HEK293T (cell line): ENCODE measurements around the gene NXN.

ENCODE experiments used
- CTCF ChIA-PET: fragments of 350-600 bp; formaldehyde crosslinking; extraction: SDS; loops from one replicate; lab custom pipeline; 2021; ENCODE audit warnings: antibody characterized with exemption, inconsistent platforms; lab: Yijun Ruan, JAX
- POLR2A ChIA-PET: fragments of 350-600 bp; formaldehyde crosslinking; extraction: SDS; loops from one replicate; lab custom pipeline; 2020; ENCODE audit warnings: antibody characterized with exemption, inconsistent platforms; lab: Yijun Ruan, JAX
- DNase-seq: peaks from one replicate; pipeline ENCODE4 v3.0.0; 2012; ENCODE audit warnings: mixed read lengths; ENCODE audit errors: extremely low spot score
- ARNT ChIP-seq: fragments of 450-650 bp; IDR thresholded peaks from 2 replicates; pipeline ENCODE4 v1.6.1; 2017; ENCODE audit warnings: mild to moderate bottlenecking
- BHLHE40 ChIP-seq: fragments of 450-650 bp; IDR thresholded peaks from 2 replicates; pipeline ENCODE4 v1.6.1; 2016; ENCODE audit warnings: mild to moderate bottlenecking, moderate library complexity, borderline replicate concordance
- CTBP1 ChIP-seq: fragments of 450-650 bp; IDR thresholded peaks from 2 replicates; pipeline ENCODE4 v1.6.1; 2016; ENCODE audit warnings: borderline replicate concordance
- ELF4 ChIP-seq: fragments of 450-650 bp; IDR thresholded peaks from 2 replicates; pipeline ENCODE4 v1.6.1; 2017; ENCODE audit warnings: antibody characterized with exemption
- FOXA1 ChIP-seq: fragments of 450-650 bp; IDR thresholded peaks from 2 replicates; pipeline ENCODE4 v1.6.1; 2016; ENCODE audit warnings: mild to moderate bottlenecking
- FOXK2 ChIP-seq: fragments of 450-650 bp; IDR thresholded peaks from 2 replicates; pipeline ENCODE4 v1.6.1; 2016; ENCODE audit warnings: mild to moderate bottlenecking
- FOXM1 ChIP-seq: fragments of 450-650 bp; IDR thresholded peaks from 2 replicates; pipeline ENCODE4 v1.6.1; 2017; ENCODE audit warnings: mild to moderate bottlenecking, borderline replicate concordance
- HDGF ChIP-seq: fragments of 450-650 bp; IDR thresholded peaks from 2 replicates; pipeline ENCODE4 v1.6.1; 2017; ENCODE audit warnings: antibody characterized with exemption, borderline replicate concordance
- L3MBTL2 ChIP-seq: fragments of 450-650 bp; conservative IDR thresholded peaks from 2 replicates; pipeline ENCODE4 v1.6.1; 2016; ENCODE audit warnings: mild to moderate bottlenecking
- LEF1 ChIP-seq: fragments of 450-650 bp; IDR thresholded peaks from 2 replicates; pipeline ENCODE4 v1.6.1; 2017; ENCODE audit warnings: mild to moderate bottlenecking, borderline replicate concordance
- NFRKB ChIP-seq: fragments of 450-650 bp; IDR thresholded peaks from 2 replicates; pipeline ENCODE4 v1.6.1; 2016; ENCODE audit warnings: mild to moderate bottlenecking, moderate library complexity
- PKNOX1 ChIP-seq: fragments of 450-650 bp; IDR thresholded peaks from 2 replicates; pipeline ENCODE4 v1.6.1; 2016
- SP1 ChIP-seq: fragments of 450-650 bp; IDR thresholded peaks from 2 replicates; pipeline ENCODE4 v1.6.1; 2017
- SUZ12 ChIP-seq: fragments of 450-650 bp; IDR thresholded peaks from 2 replicates; pipeline ENCODE4 v1.6.1; 2016; ENCODE audit warnings: mild to moderate bottlenecking
- TARDBP ChIP-seq: fragments of 450-650 bp; IDR thresholded peaks from 2 replicates; pipeline ENCODE4 v1.6.1; 2016
- ZNF384 ChIP-seq: fragments of 450-650 bp; IDR thresholded peaks from 2 replicates; pipeline ENCODE4 v1.6.1; 2016

Gene NXN

GRCh38 chr17:901191-901950 lies 78.2 kb downstream of the NXN start:
- DNase-seq: no peak
- ChIA-PET POLR2A (interaction anchor here (0.6 kb wide), 1 partner anchor 32 kb away, joined by 3 read pairs; no protein-coding TSS in a partner anchor), CTCF (interaction anchor here (0.6 kb wide), 1 partner anchor 22 kb away, joined by 4 read pairs; no protein-coding TSS in a partner anchor)
- TF ChIP-seq SP1: no peak
- no peak for TF ChIP-seq LEF1
- no peak for TF ChIP-seq BHLHE40
- TF ChIP-seq PKNOX1: no peak
- no peak for TF ChIP-seq L3MBTL2
- TF ChIP-seq SUZ12: no peak
- no peak for TF ChIP-seq FOXM1
- TF ChIP-seq CTBP1: no peak
- TF ChIP-seq NFRKB: no peak
- TF ChIP-seq TARDBP: no peak
- TF ChIP-seq FOXA1: no peak
- no peak for TF ChIP-seq ELF4

GRCh38 chr17:900336-900934 lies 79.1 kb downstream of the NXN start:
- no peak for DNase-seq
- TF ChIP-seq FOXA1: no peak
- no peak for TF ChIP-seq HDGF
- no peak for TF ChIP-seq CTBP1
- TF ChIP-seq TARDBP: no peak
- TF ChIP-seq SP1: no peak
- TF ChIP-seq L3MBTL2: no peak
- no peak for TF ChIP-seq ELF4
- TF ChIP-seq NFRKB: no peak
- no peak for TF ChIP-seq PKNOX1
- no peak for TF ChIP-seq SUZ12
- TF ChIP-seq BHLHE40: no peak
- TF ChIP-seq ZNF384: no peak
- no peak for TF ChIP-seq FOXK2
- no peak for TF ChIP-seq ARNT
- POLR2A ChIA-PET: interaction anchor here (0.6 to 1.1 kb wide), 2 partner anchors 10 to 33 kb away, joined by 3 read pairs; no protein-coding TSS in a partner anchor
- CTCF ChIA-PET: interaction anchor here (0.6 kb wide), 1 partner anchor 21 kb away, joined by 4 read pairs; no protein-coding TSS in a partner anchor

GRCh38 chr17:897970-898619 lies 81.5 kb downstream of the NXN start:
- POLR2A ChIA-PET: no interaction called here
- CTCF ChIA-PET: interaction anchor here (0.6 kb wide), 1 partner anchor 12 kb away, joined by 4 read pairs; no protein-coding TSS in a partner anchor
- TF ChIP-seq ELF4: no peak
- no peak for TF ChIP-seq FOXM1
- no peak for TF ChIP-seq LEF1
- no peak for TF ChIP-seq FOXK2
- no peak for TF ChIP-seq HDGF
- TF ChIP-seq NFRKB: no peak
- TF ChIP-seq SUZ12: no peak
- TF ChIP-seq FOXA1: no peak
- no peak for TF ChIP-seq ARNT
- no peak for TF ChIP-seq CTBP1
- TF ChIP-seq BHLHE40: no peak
- no peak for TF ChIP-seq TARDBP
- TF ChIP-seq L3MBTL2: no peak
- DNase-seq: no peak

GRCh38 chr17:896953-897661 lies 82.5 kb downstream of the NXN start:
- CTCF ChIA-PET: interaction anchor here (0.5 kb wide), 1 partner anchor 124 kb away, joined by 5 read pairs; no protein-coding TSS in a partner anchor
- TF ChIP-seq FOXM1: no peak
- no peak for TF ChIP-seq PKNOX1
- no peak for TF ChIP-seq ARNT
- no peak for TF ChIP-seq FOXK2
- TF ChIP-seq TARDBP: no peak
- TF ChIP-seq SUZ12: no peak
- TF ChIP-seq ELF4: no peak
- no peak for TF ChIP-seq FOXA1
- POLR2A ChIA-PET: no interaction called here
- no peak for DNase-seq

GRCh38 chr17:896454-896853 lies 83.1 kb downstream of the NXN start:
- ChIA-PET POLR2A (no interaction called here), CTCF (interaction anchor here (0.6 kb wide), 1 partner anchor 60 kb away, joined by 3 read pairs; no protein-coding TSS in a partner anchor)
- TF ChIP-seq BHLHE40 (no peak), SP1 (no peak), LEF1 (no peak), ARNT (no peak), ZNF384 (no peak)
- no peak for DNase-seq
